ENCODE measurements around the gene CSNK1E. TPM values are rescaled to one million over a fixed set of nuclear protein-coding genes. Genes with fewer than 3 reads are reported as not detected.

The CSNK1E gene
- total RNA-seq, 1 experiment from 2014 or later = 196 TPM

- DNase-seq (ENCODE audit: low spot score) = no peak
These were observed 76.4 kb downstream of the CSNK1E start for GRCh38 chr22:38240734-38241252.

More at GRCh38 chr22:38240734-38241252, 76.4 kb downstream of the CSNK1E start:
- no peaks in the 10 kb centered on the region for H3K27me3 ChIP-seq (replicated peaks; ENCODE audit: insufficient read depth, low read depth, low read length, poor library complexity)
- intact Hi-C loops (cut with micrococcal nuclease; ENCODE audit: unreplicated experiment) = no loop called here
- no peaks in the 10 kb centered on the region for H3K9me3 ChIP-seq (ENCODE audit: low read depth, low read length, poor library complexity, severe bottlenecking)
- TF ChIP-seq EZH2 (IDR thresholded peaks at IDR 0.05; ENCODE audit: borderline replicate concordance, low read depth, low read length, poor library complexity, severe bottlenecking) (no peak), CTCF (conservative IDR thresholded peaks at IDR 0.05; ENCODE audit: low read depth, low read length) (no peak)
- H3K4me3 ChIP-seq (ENCODE audit: low read depth, low read length, poor library complexity, severe bottlenecking) = no peak overlapping the region
- CTCF ChIA-PET = no interaction called here
- no peaks in the 10 kb centered on the region for H3K36me3 ChIP-seq (ENCODE audit: insufficient read depth, low read length, poor library complexity, severe bottlenecking)
- POLR2A ChIA-PET (ENCODE audit: low non-redundant PET) = no interaction called here
- peak overlapping the region; percentile 77 for H3K27ac ChIP-seq (ENCODE audit: low read depth, low read length, poor library complexity, severe bottlenecking)
- BruUV-seq (replicated peaks) = no TSS peak
- H3K4me1 ChIP-seq (ENCODE audit: insufficient read depth, low read length, poor library complexity, severe bottlenecking) = peaks cover 10% of the 10 kb centered on the region

Other genes starting within 250 kb of the CSNK1E start
- not detected in 2 replicates for gene SLC16A8, start 233.2 kb downstream of the CSNK1E start, total RNA-seq (2021)
- 1.6 and 2.5 TPM in 2 replicates for gene BAIAP2L2, start 206.7 kb downstream of the CSNK1E start, total RNA-seq (2021)
- 31.8 and 40.8 TPM in 2 replicates for gene PLA2G6, start 135.6 kb downstream of the CSNK1E start, total RNA-seq (2021)
- 5.0 and 6.3 TPM in 2 replicates for gene MAFF, start 115.4 kb downstream of the CSNK1E start, total RNA-seq (2021)
- 45.6 and 50.9 TPM in 2 replicates for gene TMEM184B, start 44.4 kb downstream of the CSNK1E start, total RNA-seq (2021)
- 1.0 and 1.4 TPM in 2 replicates for gene KCNJ4, start 137.8 kb upstream of the CSNK1E start, total RNA-seq (2021)
- gene KDELR3, start 150.7 kb upstream of the CSNK1E start, total RNA-seq (2021) = 4.0 and 6.5 TPM in 2 replicates
- 343 and 350 TPM in 2 replicates for gene DDX17, start 188.9 kb upstream of the CSNK1E start, total RNA-seq (2021)